GM21786 (cell line): ENCODE results near the gene USP2.
"Not testable (repeated sequence)": the region's sequence is repeated elsewhere in the genome, so short reads cannot be mapped to it uniquely, and the experiment has no call there.

Experiments
- ATAC-seq: cut with Tn5 transposase; IDR thresholded peaks from one replicate; pipeline ENCODE4 v1.9.1; 2021; ENCODE audit not compliant: unreplicated experiment

Gene USP2

DNA sequence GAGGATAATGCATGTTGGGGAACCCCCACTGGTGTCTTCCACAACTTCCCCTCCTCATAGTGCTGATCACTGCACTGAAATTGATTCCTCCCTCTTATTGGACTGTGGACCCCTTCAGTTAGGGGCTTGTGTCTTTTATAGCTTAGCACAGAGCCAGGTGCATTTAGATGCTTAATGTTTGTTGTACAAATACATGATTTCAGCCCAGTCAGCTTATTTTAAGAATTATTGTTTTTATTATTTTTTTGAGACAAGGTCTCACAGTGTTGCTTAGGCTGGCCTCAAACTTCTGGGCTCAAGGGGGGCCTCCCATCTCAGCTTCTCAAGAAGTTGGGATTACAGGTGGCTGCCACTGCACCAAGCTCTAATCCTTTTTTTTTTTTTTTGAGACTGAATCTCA, 33.2 kb upstream of the USP2 start:
- ATAC-seq: no peak

DNA sequence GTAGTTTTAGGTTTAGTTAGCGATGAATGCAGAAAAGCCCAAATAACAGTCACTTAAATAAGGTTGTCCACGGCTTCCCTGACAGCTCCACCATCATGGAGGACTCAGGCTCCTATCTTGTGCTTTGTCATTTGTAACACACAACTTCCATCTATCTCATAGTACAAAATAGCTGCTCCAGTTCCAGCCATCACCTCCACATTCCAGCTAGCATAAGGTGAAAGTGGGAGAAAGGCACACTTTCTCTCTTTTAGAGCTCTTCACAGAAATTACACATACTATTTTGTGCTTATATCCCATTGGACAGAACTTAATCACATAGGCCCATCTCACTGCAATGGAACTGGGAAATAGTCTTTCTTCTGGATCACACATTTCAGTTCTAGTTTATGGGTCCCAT, 32.8 kb upstream of the USP2 start:
- no peak for ATAC-seq

- ATAC-seq: no peak
Observed at GRCh38 chr11:119412072-119412471, 30.6 kb upstream of the USP2 start.

GRCh38 chr11:119410501-119410900, 29.0 kb upstream of the USP2 start:
- no peak for ATAC-seq

DNA sequence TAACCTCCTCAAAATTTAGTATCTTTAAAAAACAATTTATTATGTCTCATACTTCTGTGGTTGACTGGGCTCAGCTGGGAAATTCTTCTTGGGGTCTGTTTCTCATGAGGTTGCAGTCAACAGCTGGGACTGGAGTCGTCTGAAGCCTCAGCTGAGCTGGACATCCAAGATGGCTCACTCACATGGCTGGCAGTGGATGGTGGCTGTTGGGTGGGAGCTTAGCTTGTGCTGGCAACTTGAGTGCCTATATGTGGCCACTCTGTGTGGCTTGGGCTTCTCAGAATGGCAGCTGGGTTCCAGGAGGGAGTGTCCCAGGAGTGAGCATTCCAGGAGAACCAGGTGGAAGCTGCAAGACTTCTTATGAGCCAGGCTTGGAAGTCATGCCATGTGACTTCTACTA, 28.2 kb upstream of the USP2 start:
- ATAC-seq: no peak

GRCh38 chr11:119406005-119406404, 24.5 kb upstream of the USP2 start:
- no peak for ATAC-seq

- not testable (repeated sequence) for ATAC-seq
Observed at GRCh38 chr11:119405448-119405847, 24.0 kb upstream of the USP2 start.

GRCh38 chr11:119404872-119405271, 23.4 kb upstream of the USP2 start:
- ATAC-seq: no peak

- no peak for ATAC-seq
Observed at GRCh38 chr11:119403021-119403420, 21.5 kb upstream of the USP2 start.

DNA sequence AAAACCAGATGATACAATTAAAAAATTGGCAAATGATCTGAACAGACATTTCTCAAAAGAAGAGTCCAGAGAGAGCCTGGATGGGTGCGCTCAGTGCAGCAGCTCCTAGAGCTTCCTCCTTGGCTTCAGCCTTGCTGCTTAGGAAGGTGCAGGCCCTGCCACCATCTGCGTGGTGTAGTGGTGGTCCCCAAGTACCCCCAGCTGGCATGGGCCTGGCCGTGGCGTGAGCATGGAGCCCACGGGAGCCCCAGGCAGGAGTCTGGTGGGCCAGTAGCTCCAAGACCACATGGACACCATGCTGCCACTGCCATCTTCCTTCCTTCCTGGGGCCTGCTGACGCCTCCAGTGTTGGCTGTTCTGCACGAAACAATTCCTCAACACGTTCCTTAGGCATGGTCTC, 21.0 kb upstream of the USP2 start:
- no peak for ATAC-seq

DNA sequence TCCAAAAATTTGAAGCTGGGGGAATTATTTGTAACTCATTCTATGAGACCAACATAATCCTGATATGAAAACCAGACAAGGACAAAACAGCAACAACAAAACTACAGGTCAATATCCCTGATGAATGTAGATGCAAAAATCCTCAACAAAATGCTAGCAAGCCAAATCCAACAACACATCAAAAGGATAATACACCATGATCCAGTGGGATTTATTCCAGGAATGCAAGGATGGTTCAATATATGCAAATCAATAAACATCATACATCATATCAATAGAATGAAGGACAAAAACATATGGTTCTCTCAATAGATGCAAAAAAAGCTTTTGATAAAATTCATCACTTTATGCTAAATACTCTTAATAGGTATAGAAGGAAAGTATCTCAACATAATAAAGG, 19.4 kb upstream of the USP2 start:
- ATAC-seq: no peak

- no peak for ATAC-seq
Observed at GRCh38 chr11:119397740-119398139, 16.2 kb upstream of the USP2 start.

DNA sequence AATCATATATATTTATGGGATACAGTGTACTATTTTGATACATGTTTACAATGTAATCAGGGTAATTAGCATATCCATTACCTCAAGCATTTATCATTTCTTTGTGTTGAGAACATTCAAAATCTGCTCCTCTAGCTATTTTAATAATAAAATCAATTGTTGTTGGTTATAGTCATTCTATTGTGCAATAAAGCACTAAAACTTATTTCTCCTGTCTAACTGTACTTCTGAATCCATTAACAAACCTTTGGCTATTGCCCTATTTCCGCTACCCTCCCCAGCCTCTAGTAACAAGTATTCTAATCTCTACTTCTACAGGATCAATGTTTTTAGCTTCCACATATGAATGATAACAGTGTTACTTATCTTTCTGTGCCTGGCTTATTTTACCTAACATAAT, 15.3 kb upstream of the USP2 start:
- ATAC-seq: no peak

DNA sequence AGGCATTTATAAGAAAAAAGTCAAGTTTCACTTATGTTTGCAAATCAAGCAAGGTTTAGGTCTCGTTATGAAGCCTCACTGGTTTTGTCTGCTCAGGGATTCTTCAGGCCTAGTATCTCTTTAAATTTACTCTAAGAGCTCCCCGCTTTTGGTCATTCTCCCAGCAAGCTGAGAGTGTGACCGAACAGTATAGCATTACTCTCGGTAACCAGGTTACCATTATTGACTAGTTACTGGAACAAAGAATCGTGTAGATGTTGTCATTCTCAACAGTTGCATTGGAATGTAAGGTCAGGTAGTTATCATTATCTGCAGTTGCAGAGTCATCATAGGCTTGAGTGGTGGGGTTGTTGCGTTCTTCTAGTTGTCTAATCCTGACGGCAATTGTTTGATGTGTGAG, 9.8 kb upstream of the USP2 start:
- ATAC-seq: no peak

GRCh38 chr11:119389611-119390254, 8.2 kb upstream of the USP2 start:
- ATAC-seq: no peak

DNA sequence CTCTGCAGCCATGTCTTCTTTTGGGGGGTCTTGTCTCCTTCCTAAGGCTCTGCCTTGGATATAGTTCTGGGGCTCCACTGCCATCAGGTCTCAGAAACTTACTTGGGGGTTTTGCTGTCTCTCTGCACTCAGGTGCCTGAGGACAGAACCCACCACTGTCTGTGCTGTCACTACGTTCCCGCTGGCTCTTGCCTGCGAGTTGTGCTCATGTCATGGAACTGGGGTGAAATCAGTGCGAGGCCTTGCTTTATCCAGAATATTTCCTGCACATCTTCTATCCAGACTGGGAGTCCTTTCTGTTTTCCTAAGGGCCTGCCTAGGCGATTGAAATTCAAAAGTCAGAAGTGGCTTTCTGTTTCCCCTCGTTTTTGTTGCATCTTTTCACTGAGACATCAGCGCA, 6.6 kb upstream of the USP2 start:
- no peak for ATAC-seq

GRCh38 chr11:119384332-119384731, 2.8 kb upstream of the USP2 start:
- no peak for ATAC-seq

DNA sequence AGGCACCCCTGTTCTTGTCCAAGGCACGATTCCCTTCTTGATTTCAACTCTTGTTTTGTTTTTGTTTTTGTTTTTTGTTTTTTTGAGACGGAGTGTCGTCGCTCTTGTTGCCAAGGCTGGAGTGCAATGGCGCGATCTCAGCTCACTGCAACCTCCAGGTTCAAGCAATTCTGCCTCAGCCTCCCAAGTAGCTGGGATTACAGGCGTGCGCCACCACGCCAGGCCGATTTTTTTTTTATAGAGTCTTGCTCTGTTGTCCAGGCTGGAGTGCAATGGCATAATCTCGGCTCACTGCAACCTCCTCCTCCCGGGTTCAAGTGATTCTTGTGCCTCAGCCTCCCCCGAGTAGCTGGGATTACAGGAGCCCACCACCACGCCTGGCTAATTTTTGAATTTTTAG, 1.0 kb upstream of the USP2 start:
- not testable (repeated sequence) for ATAC-seq

DNA sequence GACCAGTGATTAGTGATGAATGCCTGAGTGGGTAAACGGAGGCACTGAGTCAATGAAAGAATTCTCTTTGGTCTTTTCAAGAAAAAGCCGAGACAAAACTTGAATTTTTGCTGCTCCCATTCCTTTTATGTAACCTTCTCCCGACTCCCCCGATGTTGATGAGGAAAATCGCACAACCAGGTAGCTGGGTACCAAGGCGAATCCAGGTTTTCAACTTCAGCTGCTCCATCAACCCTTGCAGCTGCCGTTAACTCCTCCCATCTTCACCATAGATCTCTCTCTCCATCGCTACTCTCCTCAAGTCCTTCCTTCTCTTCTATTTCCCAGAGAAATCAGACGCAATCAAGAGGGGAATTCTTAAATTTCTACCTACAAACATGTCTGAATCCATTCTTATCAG, 611 bp upstream of the USP2 start:
- ATAC-seq: no peak

DNA sequence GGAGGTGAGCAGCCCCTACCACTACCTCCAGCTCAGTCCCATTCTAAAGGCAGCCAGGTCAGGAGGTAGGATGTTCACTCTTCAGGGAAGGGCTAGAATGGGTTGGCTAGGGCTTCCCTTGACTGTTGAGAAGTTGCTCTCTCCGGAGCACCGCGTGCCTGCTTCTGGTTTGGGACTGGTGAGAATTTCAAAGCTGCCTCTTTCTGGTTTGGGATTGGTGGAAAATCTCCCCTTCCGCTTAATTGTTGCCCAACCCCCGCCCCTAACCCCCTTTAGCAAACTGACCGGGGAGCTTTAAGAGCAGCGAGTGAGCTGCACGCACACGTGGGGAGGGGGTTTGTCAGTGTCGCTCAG, 686 bp downstream of the USP2 start:
- ATAC-seq: no peak

- no peak for ATAC-seq
Observed at GRCh38 chr11:119380160-119380826, 1.2 kb downstream of the USP2 start.

DNA sequence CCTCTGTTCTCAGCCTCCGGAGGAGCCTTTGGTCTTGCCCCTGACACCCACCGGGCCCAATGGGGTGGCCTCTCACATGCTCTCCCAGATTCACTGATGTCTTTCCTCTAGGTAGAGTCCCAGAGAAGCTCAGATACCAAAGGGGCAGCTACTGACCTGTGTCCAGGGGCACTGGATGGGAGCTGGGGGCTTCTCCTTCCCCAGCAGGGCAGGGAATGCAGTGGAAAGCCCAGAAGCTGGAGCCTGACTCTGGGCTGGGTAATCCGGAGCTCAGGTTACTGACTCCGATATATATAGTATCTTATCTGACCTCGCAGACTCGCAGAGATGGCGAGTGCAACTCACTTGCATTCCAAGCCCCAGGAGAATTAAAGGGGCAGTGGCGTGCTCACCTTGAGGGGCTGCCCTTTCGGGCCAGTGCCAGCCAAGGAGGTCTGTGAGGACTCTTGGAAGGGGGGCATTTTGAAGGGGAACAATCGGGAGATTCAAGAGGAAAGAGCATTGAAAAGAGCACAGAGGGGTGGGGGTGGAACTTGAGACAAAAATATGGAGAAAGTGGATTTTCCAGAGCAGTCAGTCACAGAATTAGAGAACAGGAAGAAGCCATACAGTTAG, 2.5 kb downstream of the USP2 start:
- no peak for ATAC-seq
